ENCODE data around the gene AMPD2.

AMPD2 gene

DNA sequence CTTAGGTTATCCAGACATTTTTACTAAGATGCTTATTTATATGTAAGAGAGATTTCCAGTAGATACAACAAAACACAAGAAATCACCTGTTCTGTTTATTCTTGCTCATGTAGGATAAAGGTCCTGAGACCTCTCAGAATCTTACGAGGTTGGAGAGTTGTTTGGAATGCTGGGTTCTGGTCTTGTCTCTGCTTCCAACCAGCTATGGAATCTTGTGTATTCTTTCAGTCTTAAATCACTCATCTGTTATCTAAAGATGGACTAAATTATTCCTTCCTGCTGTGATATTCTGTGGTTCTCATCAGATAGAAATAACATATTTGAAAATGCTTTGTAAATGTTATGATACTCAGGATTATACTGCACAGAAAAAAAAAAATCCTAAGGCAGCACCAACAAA is 21.5 kb upstream of the AMPD2 start:
- Histone ChIP-seq H3K36me3 (peaks cover 16% of the 10 kb centered on the region), H3K4me3 (ENCODE audit: low read depth, low read length) (no peak overlapping the region), H3K9me3 (no peaks in the 10 kb centered on the region), H3K4me1 (0 out of 2 replicates have a peak, but pooled peaks cover 3% of the 10 kb centered on the region), H3K27me3 (no peaks in the 10 kb centered on the region)
- no peak for DNase-seq
- no peak for TF ChIP-seq CTCF (IDR thresholded peaks at IDR 0.05; ENCODE audit: low read depth, low read length)

GRCh38 chr1:109598655-109599054 is 21.0 kb upstream of the AMPD2 start:
- peak; percentile 47; the same call in 1 of the 2 replicates for TF ChIP-seq CTCF (IDR thresholded peaks at IDR 0.05; ENCODE audit: low read depth, low read length)
- peak; percentile 34 for DNase-seq
- H3K9me3 ChIP-seq: no peaks in the 10 kb centered on the region
- no peaks in the 10 kb centered on the region for H3K27me3 ChIP-seq
- H3K4me1 ChIP-seq: 0 out of 2 replicates have a peak, but pooled peaks cover 3% of the 10 kb centered on the region
- no peak overlapping the region for H3K4me3 ChIP-seq (ENCODE audit: low read depth, low read length)
- peaks cover 14% of the 10 kb centered on the region for H3K36me3 ChIP-seq

DNA sequence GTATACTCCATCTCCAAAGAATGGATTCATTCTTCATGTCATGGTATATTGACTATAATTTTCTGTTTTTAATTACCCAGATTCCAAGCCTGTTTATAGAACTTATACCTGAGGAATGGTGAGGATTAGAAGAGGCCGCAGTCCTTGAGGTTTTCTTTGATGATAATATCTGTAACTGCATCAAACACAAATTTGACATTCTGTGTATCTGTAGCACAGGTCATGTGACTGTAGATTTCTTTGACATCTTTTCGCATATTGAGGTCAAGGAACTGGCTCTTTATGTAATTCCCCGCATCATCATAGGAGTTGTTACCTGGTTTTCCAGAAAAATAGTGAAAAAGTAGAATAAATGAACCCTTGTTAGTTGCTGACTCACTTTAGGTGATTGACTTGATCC is 16.4 kb upstream of the AMPD2 start:
- Histone ChIP-seq H3K4me1 (0 out of 2 replicates have a peak, but pooled peaks cover 3% of the 10 kb centered on the region), H3K9me3 (no peaks in the 10 kb centered on the region), H3K27me3 (no peaks in the 10 kb centered on the region), H3K36me3 (peaks cover 7% of the 10 kb centered on the region; the same call in 1 of the 2 replicates), H3K4me3 (ENCODE audit: low read depth, low read length) (no peak overlapping the region)
- DNase-seq: no peak
- no peak for TF ChIP-seq CTCF (IDR thresholded peaks at IDR 0.05; ENCODE audit: low read depth, low read length)

DNA sequence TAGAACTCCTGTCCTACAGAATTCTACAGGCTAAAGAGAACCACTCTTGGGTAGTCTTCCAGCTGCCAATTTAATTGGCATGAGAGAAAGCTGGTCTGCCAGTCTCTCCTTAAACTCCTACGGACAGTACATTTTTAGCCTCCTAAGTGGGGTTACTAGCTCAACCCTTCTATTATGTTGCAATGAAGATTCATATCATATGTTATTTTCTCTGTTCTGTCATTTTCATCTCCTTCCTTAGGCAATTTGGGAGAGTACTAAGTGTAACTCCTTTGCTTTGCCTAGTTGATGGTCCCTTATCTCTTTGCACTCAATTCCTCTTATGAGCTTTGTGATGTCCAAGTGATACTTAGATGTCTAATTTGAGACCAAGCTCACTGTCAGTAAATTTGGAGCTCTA is 14.3 kb upstream of the AMPD2 start:
- DNase-seq: no peak
- H3K4me1 ChIP-seq: 0 out of 2 replicates have a peak, but pooled peaks cover 3% of the 10 kb centered on the region
- H3K36me3 ChIP-seq: peaks cover 3% of the 10 kb centered on the region; the same call in 1 of the 2 replicates
- no peak for TF ChIP-seq CTCF (IDR thresholded peaks at IDR 0.05; ENCODE audit: low read depth, low read length)
- H3K27me3 ChIP-seq: no peaks in the 10 kb centered on the region
- no peaks in the 10 kb centered on the region for H3K9me3 ChIP-seq
- no peak overlapping the region for H3K4me3 ChIP-seq (ENCODE audit: low read depth, low read length)

DNA sequence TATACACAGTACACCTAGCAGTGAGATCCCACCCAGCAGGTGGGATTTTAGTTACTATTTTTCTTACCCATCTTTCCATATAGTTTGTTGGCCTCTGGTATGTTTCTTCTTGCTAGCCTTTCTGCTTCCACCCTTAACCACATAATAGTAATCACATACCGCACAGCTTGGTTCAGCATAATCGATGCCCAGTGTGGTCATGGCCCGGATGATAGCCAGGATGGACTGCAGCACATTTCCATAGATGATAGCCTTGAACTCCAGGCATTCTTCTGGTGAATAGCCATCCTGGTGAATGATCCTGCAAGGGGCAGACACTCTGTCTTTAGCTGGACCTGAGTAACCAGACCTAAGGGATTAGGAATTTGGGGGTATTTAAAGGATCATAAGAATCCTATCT is 9.8 kb upstream of the AMPD2 start:
- Histone ChIP-seq H3K4me3 (ENCODE audit: low read depth, low read length) (no peak overlapping the region), H3K4me1 (no peaks in the 10 kb centered on the region), H3K36me3 (no peaks in the 10 kb centered on the region), H3K9me3 (no peaks in the 10 kb centered on the region), H3K27me3 (no peaks in the 10 kb centered on the region)
- TF ChIP-seq CTCF (IDR thresholded peaks at IDR 0.05; ENCODE audit: low read depth, low read length): no peak
- DNase-seq: no peak

GRCh38 chr1:109610609-109611307 is 8.9 kb upstream of the AMPD2 start:
- DNase-seq: no peak
- TF ChIP-seq CTCF (IDR thresholded peaks at IDR 0.05; ENCODE audit: low read depth, low read length): no peak
- H3K36me3 ChIP-seq: no peaks in the 10 kb centered on the region
- H3K4me3 ChIP-seq (ENCODE audit: low read depth, low read length): no peak overlapping the region
- no peaks in the 10 kb centered on the region for H3K9me3 ChIP-seq
- no peaks in the 10 kb centered on the region for H3K27me3 ChIP-seq
- H3K4me1 ChIP-seq: no peaks in the 10 kb centered on the region

Data from BE2C (cell line).